Endothelial cell of umbilical vein (primary cell): ENCODE data around the gene CCDC40. TPM values are rescaled to one million over a fixed set of nuclear protein-coding genes. Genes with fewer than 3 reads are reported as not detected.
"Not testable (repeated sequence)": the region's sequence is repeated elsewhere in the genome, so short reads cannot be mapped to it uniquely, and the experiment has no call there.

Experiments used
- BruUV-seq: library from RNA; stranded (reverse); fragments of 400-500 nt; replicated peaks from 2 replicates; lab custom pipeline; 2021; lab: Mats Ljungman, UMichigan
- CTCF ChIA-PET: fragments of 300-600, 350-600 bp; sonication (Branson Sonifier 250); formaldehyde crosslinking; loops from one replicate; lab custom pipeline; 2021; ENCODE audit warnings: antibody characterized with exemption, inconsistent platforms; lab: Charles Lee
- POLR2A ChIA-PET: fragments of 300-600, 350-600 bp; sonication (Branson Sonifier 250); formaldehyde crosslinking; loops from one replicate; lab custom pipeline; 2021; ENCODE audit warnings: antibody characterized with exemption, inconsistent platforms; lab: Charles Lee
- DNase-seq: peaks from one replicate; pipeline ENCODE4 v3.0.0-alpha.2; 2011; ENCODE audit warnings: low read depth, low spot score
- FAIRE-seq: peaks from 2 replicates; lab custom pipeline; 2011; peaks lifted over from hg19 to GRCh38; lab: Jason Lieb, UNC
- H2AFZ ChIP-seq: 2 replicates; pipeline ENCODE4 v1.6.0; 2012; ENCODE audit warnings: low read depth, low read length, control low read depth, inconsistent platforms
- H3K27ac ChIP-seq: 2 replicates; pipeline ENCODE4 v1.5.1; 2011; ENCODE audit warnings: low read depth, mild to moderate bottlenecking, control low read depth, low read length, moderate library complexity; ENCODE audit not compliant: insufficient read depth
- H3K27me3 ChIP-seq, 2 experiments: 2 replicates each; pipeline versions ENCODE4 v1.6.0 to v1.6.1; 2011; ENCODE audit warnings: low read length in 2 of 2, mixed read lengths in 1 of 2; ENCODE audit not compliant: control insufficient read depth in 2 of 2, insufficient read depth in 2 of 2
- H3K36me3 ChIP-seq, 2 experiments: 2 replicates in 1 of 2; 3 replicates in 1 of 2; pipeline ENCODE4 v1.5.1; 2011; ENCODE audit warnings: low read length in 2 of 2, mild to moderate bottlenecking in 1 of 2, moderate library complexity in 1 of 2; ENCODE audit not compliant: control insufficient read depth in 2 of 2, insufficient read depth in 2 of 2; ENCODE audit errors: extremely low read depth in 1 of 2
- H3K4me1 ChIP-seq: 3 replicates; pipeline ENCODE4 v1.5.1; 2011; ENCODE audit warnings: mild to moderate bottlenecking, low read length; ENCODE audit not compliant: control insufficient read depth, insufficient read depth; ENCODE audit errors: extremely low read depth
- H3K4me2 ChIP-seq: 2 replicates; pipeline ENCODE4 v1.6.1; 2011; ENCODE audit warnings: low read length, control low read depth, mixed read lengths; ENCODE audit not compliant: insufficient read depth
- H3K4me3 ChIP-seq, 3 experiments: fragments of 200-600 bp in 1 of 3; sonication (generic), shearing (Covaris generic) in 1 of 3; replicated peaks in 1 of 3; 2 replicates each; pipeline ENCODE4 v1.5.1; 2011 to 2016; ENCODE audit warnings: control low read depth in 3 of 3, low read length in 3 of 3, mild to moderate bottlenecking in 2 of 3, inconsistent platforms in 1 of 3, low read depth in 1 of 3, moderate library complexity in 1 of 3; ENCODE audit not compliant: insufficient read depth in 1 of 3
- H3K79me2 ChIP-seq: 2 replicates; pipeline ENCODE4 v1.6.0; 2012; ENCODE audit warnings: low read length, inconsistent platforms; ENCODE audit not compliant: control insufficient read depth, insufficient read depth
- H3K9ac ChIP-seq: replicated peaks from 2 replicates; pipeline ENCODE3; 2011; ENCODE audit warnings: low read length, control low read depth; ENCODE audit not compliant: insufficient read depth; ENCODE audit errors: extremely low read depth
- H3K9me1 ChIP-seq: replicated peaks from 3 replicates; pipeline ENCODE4 v1.6.0; 2011; ENCODE audit warnings: mild to moderate bottlenecking, low read length; ENCODE audit not compliant: control insufficient read depth, insufficient read depth; ENCODE audit errors: extremely low read depth
- H3K9me3 ChIP-seq: replicated peaks from 2 replicates; pipeline ENCODE4 v1.5.1; 2012; ENCODE audit warnings: low read length, inconsistent platforms; ENCODE audit not compliant: control insufficient read depth, insufficient read depth
- H4K20me1 ChIP-seq: replicated peaks from 2 replicates; pipeline ENCODE3; 2011; ENCODE audit warnings: mild to moderate bottlenecking, low read length; ENCODE audit not compliant: control insufficient read depth, insufficient read depth; ENCODE audit errors: extremely low read depth
- CTCF ChIP-seq, 2 donors: IDR thresholded peaks; 1 replicate in 1 of 2; 2 replicates in 1 of 2; pipeline ENCODE4 v1.5.1; 2011; ENCODE audit warnings: low read length in 2 of 2, mild to moderate bottlenecking in 2 of 2, moderate library complexity in 2 of 2, control low read depth in 1 of 2, inconsistent platforms in 1 of 2, low read depth in 1 of 2; ENCODE audit not compliant: insufficient read depth in 1 of 2; ENCODE audit errors: extremely low read depth in 1 of 2
- EZH2 ChIP-seq: IDR thresholded peaks from 2 replicates; pipeline ENCODE4 v1.6.1; 2012; ENCODE audit warnings: borderline replicate concordance, low read depth, mild to moderate bottlenecking, moderate library complexity, low read length, inconsistent platforms; ENCODE audit not compliant: severe bottlenecking
- FOS ChIP-seq: IDR thresholded peaks from 2 replicates; pipeline ENCODE4 v1.6.1; 2011; ENCODE audit warnings: mild to moderate bottlenecking, low read length, moderate library complexity, borderline replicate concordance; ENCODE audit not compliant: insufficient read depth
- GATA2 ChIP-seq: IDR thresholded peaks from 2 replicates; pipeline ENCODE4 v1.7.0; 2011; ENCODE audit warnings: low read depth, mild to moderate bottlenecking, moderate library complexity, mixed read lengths, low read length; ENCODE audit not compliant: insufficient read length, insufficient read depth
- JUN ChIP-seq: IDR thresholded peaks from 2 replicates; pipeline ENCODE4 v1.6.1; 2011; ENCODE audit warnings: borderline replicate concordance, low read depth; ENCODE audit not compliant: insufficient read length, insufficient read depth
- MAX ChIP-seq: IDR thresholded peaks from 2 replicates; pipeline ENCODE4 v1.6.1; 2011; ENCODE audit not compliant: insufficient read depth, insufficient read length
- MYC ChIP-seq: IDR thresholded peaks from one replicate; pipeline ENCODE4 v1.6.1; 2011; ENCODE audit warnings: mild to moderate bottlenecking, low read depth, low read length
- POLR2A ChIP-seq: IDR thresholded peaks from 2 replicates; pipeline ENCODE4 v1.6.1; 2012; ENCODE audit warnings: low read depth, mild to moderate bottlenecking, control low read depth, low read length
- POLR2AphosphoS5 ChIP-seq: IDR thresholded peaks from 2 replicates; pipeline ENCODE4 v1.6.1; 2012; ENCODE audit warnings: low read depth, mild to moderate bottlenecking, control low read depth, low read length, moderate library complexity; ENCODE audit not compliant: insufficient read depth
- dilution Hi-C: fragments of 300-500 bp; cut with MboI; formaldehyde crosslinking; loops from one replicate; pipeline ENCODE4 v1.15.0; 2019; ENCODE audit warnings: low sequenced_read_pairs; ENCODE audit not compliant: extremely low pct_ligation_motif_present
- intact Hi-C: fragments of 100-400 bp; cut with micrococcal nuclease; formaldehyde crosslinking; loops from one replicate; pipeline ENCODE4 v1.10.0; 2022
- polyA plus RNA-seq, 4 experiments: library from polyadenylated mRNA; depleted of rRNA in 3 of 4; stranded (reverse) in 3 of 4; unstranded in 1 of 4; fragments of >200 nt; gene quantifications; 2 replicates each; pipeline versions ENCODE4 v1.2.1 to v1.2.3, GENCODE V29; 2011 to 2012; ENCODE audit warnings: missing spikeins in 1 of 4
- total RNA-seq: library from RNA; stranded (reverse); gene quantifications from 2 replicates; pipeline ENCODE4 v1.2.3, GENCODE V29; 2021

Gene CCDC40
- total and polyA plus RNA-seq, 2 donors (not counting 3 experiments of a cell fraction or from before 2014, with no cell fraction given): 1.4 to 5.5 TPM

GRCh38 chr17:80089762-80090161 is 53.3 kb downstream of the CCDC40 start:
- Histone ChIP-seq H3K4me1 (no peaks in the 10 kb centered on the region), H3K79me2 (no peaks in the 10 kb centered on the region), H2AFZ (no peak overlapping the region), H4K20me1 (no peaks in the 10 kb centered on the region), H3K9me3 (no peaks in the 10 kb centered on the region), H3K9me1 (no peaks in the 10 kb centered on the region), H3K27ac (no peak overlapping the region), H3K27me3 (no peaks in the 10 kb centered on the region), H3K9ac (no peak overlapping the region), H3K36me3 (no peaks in the 10 kb centered on the region), H3K4me3 (no peak overlapping the region), H3K4me2 (no peak overlapping the region)
- no TSS peak for BruUV-seq
- DNase-seq: no peak
- POLR2A ChIA-PET: no interaction called here
- dilution Hi-C loops: no loop called here
- TF ChIP-seq POLR2A: no peak
- TF ChIP-seq JUN: no peak
- TF ChIP-seq EZH2: no peak
- no peak for TF ChIP-seq CTCF (IDR thresholded peaks at IDR 0.05; ENCODE audit: extremely low read depth in 1 of 2, insufficient read depth in 1 of 2, low read depth in 1 of 2, low read length in 2 of 2)
- TF ChIP-seq GATA2: no peak
- no peak for TF ChIP-seq POLR2AphosphoS5
- TF ChIP-seq MYC: no peak
- no peak for TF ChIP-seq MAX
- no peak for TF ChIP-seq FOS
- no peak for FAIRE-seq
- intact Hi-C loops: no loop called here
- CTCF ChIA-PET: interaction anchor here (1.4 kb wide), 1 partner anchor 12 kb away, joined by 15 read pairs; the partner anchor contains the start of gene GAA

- H2AFZ ChIP-seq, H3K36me3 ChIP-seq, H3K27me3 ChIP-seq, DNase-seq, H3K27ac ChIP-seq, POLR2A ChIA-PET, H3K79me2 ChIP-seq, H3K9me3 ChIP-seq, H3K9ac ChIP-seq, dilution Hi-C loops, H3K9me1 ChIP-seq, H3K4me3 ChIP-seq, BruUV-seq, H3K4me2 ChIP-seq, H3K4me1 ChIP-seq, FAIRE-seq, intact Hi-C loops, H4K20me1 ChIP-seq: not testable (repeated sequence)
- CTCF ChIA-PET: interaction anchor here (3.8 kb wide), 1 partner anchor 11 kb away, joined by 23 read pairs; the partner anchor contains the start of gene GAA
These were observed 53.7 kb downstream of the CCDC40 start for GRCh38 chr17:80090164-80090563.
